Left renal pelvis (tissue), 4 donors: ENCODE data around the gene GALNT18. TPM values are rescaled to one million over a fixed set of nuclear protein-coding genes. Genes with fewer than 3 reads are reported as not detected.
"Not testable (repeated sequence)": the region's sequence is repeated elsewhere in the genome, so short reads cannot be mapped to it uniquely, and the experiment has no call there.

Source experiments
- DNase-seq, 4 donors: peaks; one replicate each; pipeline ENCODE4 v3.0.0-alpha.2; 2013; ENCODE audit warnings: low read depth in 4 of 4, low spot score in 3 of 4
- polyA plus RNA-seq, 4 donors: library from polyadenylated mRNA; unstranded; fragments of 120-200 nt; gene quantifications; one replicate each; pipeline ENCODE4 v1.2.1, GENCODE V29; 2013; ENCODE audit not compliant: insufficient read length in 4 of 4

Gene GALNT18
- polyA plus RNA-seq, 4 donors = 7.5 to 29.7 (median 23.8) TPM

- DNase-seq = no peak
Observed at GRCh38 chr11:11472106-11472505, 149.7 kb downstream of the GALNT18 start.

- DNase-seq = no peak
Observed at GRCh38 chr11:11471201-11471600, 150.6 kb downstream of the GALNT18 start.

- DNase-seq = no peak
Observed at GRCh38 chr11:11468954-11469353, 152.9 kb downstream of the GALNT18 start.

- no peak for DNase-seq
Observed at GRCh38 chr11:11467312-11467711, 154.5 kb downstream of the GALNT18 start.

- no peak for DNase-seq
Observed at GRCh38 chr11:11464555-11464954, 157.2 kb downstream of the GALNT18 start.

GRCh38 chr11:11463405-11463804 is 158.4 kb downstream of the GALNT18 start:
- DNase-seq = peak; percentile 33 to 44 (median 40)

GRCh38 chr11:11461473-11461872 is 160.3 kb downstream of the GALNT18 start:
- DNase-seq = no peak

- DNase-seq = no peak
Observed at GRCh38 chr11:11459578-11459977, 162.2 kb downstream of the GALNT18 start.

GRCh38 chr11:11458485-11458884 is 163.3 kb downstream of the GALNT18 start:
- no peak for DNase-seq

GRCh38 chr11:11458001-11458400 is 163.8 kb downstream of the GALNT18 start:
- DNase-seq = no peak

GRCh38 chr11:11456866-11457265 is 164.9 kb downstream of the GALNT18 start:
- DNase-seq = no peak

- DNase-seq = no peak
Observed at GRCh38 chr11:11454671-11455223, 167.1 kb downstream of the GALNT18 start.

GRCh38 chr11:11451501-11452005 is 170.3 kb downstream of the GALNT18 start:
- no peak for DNase-seq

- no peak for DNase-seq
Observed at GRCh38 chr11:11450744-11451362, 171.0 kb downstream of the GALNT18 start.

GRCh38 chr11:11449327-11449726 is 172.5 kb downstream of the GALNT18 start:
- DNase-seq = no peak

- no peak for DNase-seq
Observed at GRCh38 chr11:11448626-11449025, 173.2 kb downstream of the GALNT18 start.

- not testable (repeated sequence) for DNase-seq
Observed at GRCh38 chr11:11447601-11448000, 174.2 kb downstream of the GALNT18 start.

- DNase-seq = no peak
Observed at GRCh38 chr11:11446967-11447366, 174.8 kb downstream of the GALNT18 start.

GRCh38 chr11:11446564-11446963 is 175.2 kb downstream of the GALNT18 start:
- no peak for DNase-seq

- no peak for DNase-seq
Observed at GRCh38 chr11:11445441-11446185, 176.2 kb downstream of the GALNT18 start.

GRCh38 chr11:11444804-11445131 is 177.0 kb downstream of the GALNT18 start:
- no peak for DNase-seq
